NCI-H1436 treated with DMSO at 0.1 percent for 48 hours (cell line): ENCODE data around the gene MYH7B.

Experiments
- DNase-seq: peaks from one replicate; lab custom pipeline; 2025; lab: John Stamatoyannopoulos, UW

Gene MYH7B

DNA sequence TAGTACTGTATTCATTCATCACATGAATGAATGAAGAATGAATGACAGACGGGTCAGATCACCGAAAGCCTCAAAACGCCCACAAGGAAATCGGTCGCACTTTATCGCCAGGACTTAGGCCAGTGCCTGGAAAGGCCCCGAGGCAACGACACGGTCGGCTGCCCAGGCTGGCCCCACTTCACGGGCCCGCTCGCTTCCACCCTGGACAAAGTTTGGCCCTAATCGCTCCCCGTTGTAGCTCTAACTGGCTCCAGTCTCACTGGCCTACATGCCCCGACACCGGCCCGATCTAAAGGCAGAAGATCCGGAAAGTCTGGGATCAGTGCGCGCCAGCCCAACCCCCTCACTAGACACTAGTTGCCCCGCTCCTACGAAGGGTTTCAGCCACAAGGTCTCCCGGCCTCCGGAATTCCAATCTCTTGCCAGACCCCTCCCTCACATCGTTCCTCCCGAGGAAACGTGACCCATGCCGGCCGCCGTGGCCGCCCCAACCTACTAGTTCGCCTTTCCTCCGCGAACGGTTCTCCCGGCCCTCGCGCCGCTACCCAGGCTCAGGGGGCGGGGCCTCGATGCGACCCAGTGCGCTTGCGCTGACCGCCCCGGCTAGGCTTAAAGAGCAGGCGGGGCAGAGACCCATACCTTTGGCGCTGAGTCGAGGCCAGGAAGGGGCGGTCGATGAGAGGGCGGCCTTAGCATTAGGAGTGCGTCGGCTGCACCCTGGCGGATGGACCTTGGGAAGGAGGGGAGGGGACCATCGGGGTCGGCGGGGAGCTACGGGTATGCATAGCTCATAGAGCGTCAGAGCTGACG lies at the start of gene MYH7B, which contains the start of gene GSS:
MYH7B (plus strand) TSS at position 638 of the 810 bp plus-strand sequence. CDS start 22,138 bp downstream, outside the sequence.
GSS (minus strand) TSS at position 576 of the 810 bp plus-strand sequence. CDS start 3,954 bp downstream, outside the sequence.
- DNase-seq, result peak; percentile 63

DNA sequence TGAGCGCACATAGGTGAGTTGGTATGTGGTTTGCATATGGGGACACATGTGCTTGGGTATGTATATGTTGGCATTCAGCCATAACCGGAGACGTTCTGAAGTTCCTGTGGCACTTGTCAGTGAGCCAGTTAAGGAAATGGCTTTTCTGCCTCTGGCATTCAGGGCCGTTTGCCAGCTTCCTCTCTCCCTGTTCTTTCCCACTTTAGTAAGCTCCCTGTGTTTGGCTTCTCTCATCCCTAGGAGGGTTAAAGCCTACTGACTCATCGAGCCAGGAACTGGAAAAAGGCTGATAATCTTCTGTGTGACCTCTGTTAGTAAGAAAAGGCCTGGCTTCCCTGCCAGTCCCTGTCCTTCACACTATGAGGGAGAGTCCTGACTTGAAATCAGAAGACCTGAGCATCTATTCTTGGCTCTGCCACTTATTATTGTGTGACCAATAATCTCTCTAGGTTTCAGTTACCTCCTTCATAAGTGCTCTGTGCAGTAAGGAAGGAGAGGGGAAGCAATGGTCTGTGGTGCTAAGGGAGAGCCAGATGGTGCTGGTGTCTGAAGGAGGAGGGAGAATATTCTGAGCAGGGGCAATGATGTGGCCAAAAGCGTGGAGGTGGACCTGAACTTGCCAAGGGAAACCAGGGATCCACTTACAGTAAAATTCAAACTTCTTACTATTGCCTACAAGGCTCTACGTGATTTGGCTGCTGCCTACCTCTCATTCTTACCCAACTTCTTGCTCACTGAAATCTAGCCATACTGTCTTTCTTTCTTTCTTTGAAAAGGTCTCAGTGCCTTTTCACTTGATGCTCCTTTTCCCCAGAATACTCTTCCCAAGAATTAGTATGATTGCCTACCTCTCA lies 47.8 kb upstream of the MYH7B start:
- no peak for DNase-seq

DNA sequence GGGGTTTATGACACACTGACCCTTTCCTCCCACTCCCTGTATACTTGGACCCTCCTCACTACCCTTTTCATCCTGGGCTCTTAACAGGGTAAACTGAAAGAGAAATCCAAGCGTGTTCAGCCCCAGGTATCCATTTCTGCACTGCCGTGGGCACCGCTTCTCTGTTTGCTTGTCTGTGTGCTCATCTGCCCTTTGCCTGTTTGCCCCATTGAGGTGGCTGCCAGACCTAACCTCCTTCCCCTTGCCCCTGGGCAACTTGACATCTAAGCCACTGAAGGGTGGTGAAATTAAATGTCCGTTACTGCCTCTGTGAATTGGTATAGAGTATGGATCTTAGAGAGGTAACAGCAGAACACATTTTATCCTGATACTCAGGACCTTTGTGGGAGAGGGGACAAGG lies 40.5 kb upstream of the MYH7B start:
- no peak for DNase-seq

- DNase-seq, result no peak
Measured at GRCh38 chr20:34915749-34916455, 39.8 kb upstream of the MYH7B start.

DNA sequence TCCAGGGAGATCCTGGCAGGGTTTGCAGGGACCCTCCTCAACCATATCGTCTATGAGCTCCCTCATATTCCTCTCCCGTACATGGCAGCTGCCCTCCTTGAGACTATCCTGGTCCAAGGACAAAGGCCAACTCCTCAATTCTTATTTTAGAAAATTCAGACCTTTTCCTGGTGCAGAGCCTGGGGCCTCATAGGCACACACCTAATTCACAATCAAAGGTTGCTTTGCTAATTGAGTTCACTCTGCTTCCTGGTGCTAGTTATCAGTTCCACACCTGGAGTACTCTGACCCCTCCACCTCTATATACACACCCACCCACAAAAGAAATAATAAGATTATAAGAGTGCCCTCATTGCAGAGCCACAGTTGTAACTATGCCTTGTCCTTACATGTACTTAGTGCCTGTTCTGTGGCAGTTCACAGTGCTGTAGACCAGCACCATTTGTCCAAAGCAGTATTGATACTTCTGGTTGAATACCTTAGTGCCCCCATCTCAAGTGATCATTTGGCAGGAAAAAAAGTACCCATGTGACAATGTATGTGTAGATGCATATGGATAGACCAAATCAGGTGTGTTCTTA lies 38.8 kb upstream of the MYH7B start:
- DNase-seq, result no peak

DNA sequence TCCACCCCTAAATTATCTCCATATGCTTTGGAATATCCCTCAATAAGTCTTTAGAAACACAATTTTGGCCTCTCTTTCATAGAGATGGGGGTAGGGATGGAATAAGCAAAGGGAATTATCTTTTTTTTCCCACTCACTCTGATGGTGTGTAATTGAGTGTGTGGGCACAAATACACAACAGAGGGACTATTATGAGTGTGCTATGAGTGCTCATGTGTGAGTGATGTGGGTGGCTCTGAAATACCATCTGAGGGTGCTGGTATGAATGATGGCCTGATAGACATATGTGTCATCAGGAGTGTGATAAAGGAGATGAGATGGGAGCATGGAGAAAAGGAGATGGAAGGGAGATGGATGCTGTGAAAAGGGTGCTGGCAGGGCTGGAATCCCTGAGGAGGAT lies 35.6 kb upstream of the MYH7B start:
- no peak for DNase-seq

- no peak for DNase-seq
Measured at GRCh38 chr20:34921436-34921835, 34.2 kb upstream of the MYH7B start.

GRCh38 chr20:34922654-34923381 lies 32.9 kb upstream of the MYH7B start:
- DNase-seq, result no peak

DNA sequence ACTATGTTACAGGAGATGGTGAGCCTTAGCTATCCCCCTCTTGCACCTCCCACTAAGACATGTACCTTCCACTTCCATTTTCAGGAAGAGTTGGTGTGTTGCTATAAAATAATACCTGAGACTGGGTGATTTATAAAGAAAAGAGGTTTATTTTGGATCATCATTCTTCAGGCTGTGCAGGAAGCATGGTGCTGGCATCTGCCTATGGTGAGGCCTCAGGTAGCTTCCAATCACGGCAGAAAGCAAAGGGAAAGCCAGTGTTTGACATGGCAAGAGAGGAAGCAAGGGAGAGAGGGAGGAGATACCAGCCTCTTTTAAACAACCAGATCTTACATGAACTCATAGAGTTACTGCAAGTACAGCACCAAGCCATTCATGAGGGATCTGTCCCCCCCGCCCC lies 32.3 kb upstream of the MYH7B start:
- DNase-seq, result no peak

DNA sequence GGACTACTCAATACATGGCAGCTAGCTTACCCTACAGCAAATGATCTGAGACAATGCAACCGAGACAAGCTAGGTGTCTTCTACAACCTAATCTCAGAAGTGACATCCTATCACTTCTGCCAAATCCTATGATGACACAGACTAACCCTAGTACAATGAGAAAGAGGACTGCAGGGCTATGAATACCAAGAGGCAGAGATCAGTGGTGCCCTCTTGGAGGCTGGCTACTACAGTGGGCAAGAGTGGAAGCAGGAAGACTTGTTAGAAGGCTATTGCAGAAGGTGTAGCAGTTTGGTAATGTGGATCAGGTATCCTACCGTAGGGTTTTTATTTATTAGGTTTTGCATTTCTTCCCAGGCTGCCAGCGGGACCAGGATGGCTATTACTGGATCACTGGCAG lies 30.3 kb upstream of the MYH7B start:
- DNase-seq, result no peak

GRCh38 chr20:34925981-34926380 lies 29.7 kb upstream of the MYH7B start:
- DNase-seq, result no peak

DNA sequence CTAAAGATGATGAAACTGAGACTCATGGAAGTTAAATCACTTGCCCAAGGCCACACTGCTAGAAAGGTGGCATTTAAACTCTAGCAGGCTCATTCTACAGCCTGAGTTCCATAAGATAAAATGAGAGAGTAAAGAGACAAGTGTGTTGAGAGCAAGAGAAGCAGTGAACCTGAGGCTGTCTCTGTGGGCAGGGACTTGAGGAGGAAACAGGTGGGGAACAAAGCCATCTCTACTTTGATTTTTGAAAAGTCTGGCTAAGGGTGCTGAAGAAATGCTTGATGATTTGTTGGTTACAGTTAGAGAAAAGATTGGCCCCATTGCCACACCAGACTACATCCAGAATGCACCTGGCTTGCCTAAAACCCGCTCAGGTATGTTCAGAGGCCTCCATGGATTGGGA lies 29.1 kb upstream of the MYH7B start:
- DNase-seq, result no peak

- no peak for DNase-seq
Measured at GRCh38 chr20:34927736-34928135, 27.9 kb upstream of the MYH7B start.

GRCh38 chr20:34928411-34928810 lies 27.3 kb upstream of the MYH7B start:
- no peak for DNase-seq

DNA sequence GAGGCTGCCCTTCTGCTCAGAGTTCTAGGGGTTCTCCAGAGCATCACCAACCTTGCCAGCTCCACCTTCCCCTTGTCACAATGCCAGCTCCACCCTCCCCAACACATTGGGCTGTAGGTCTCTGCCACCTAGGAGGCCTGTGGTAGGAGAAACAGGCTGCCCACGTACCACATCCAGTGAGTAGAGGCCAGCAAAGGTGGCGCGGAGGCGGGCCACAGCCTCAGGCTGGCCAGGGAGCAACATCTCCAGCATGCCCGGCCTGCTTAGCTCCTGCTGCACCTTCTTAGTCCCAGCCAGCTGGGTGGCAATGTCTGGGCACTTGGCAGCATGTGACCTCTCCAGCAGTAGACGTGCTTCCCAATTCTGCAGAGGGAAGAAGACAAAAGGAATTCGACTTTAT lies 23.9 kb upstream of the MYH7B start:
- DNase-seq, result no peak

- no peak for DNase-seq
Measured at GRCh38 chr20:34938466-34939163, 17.1 kb upstream of the MYH7B start.

DNA sequence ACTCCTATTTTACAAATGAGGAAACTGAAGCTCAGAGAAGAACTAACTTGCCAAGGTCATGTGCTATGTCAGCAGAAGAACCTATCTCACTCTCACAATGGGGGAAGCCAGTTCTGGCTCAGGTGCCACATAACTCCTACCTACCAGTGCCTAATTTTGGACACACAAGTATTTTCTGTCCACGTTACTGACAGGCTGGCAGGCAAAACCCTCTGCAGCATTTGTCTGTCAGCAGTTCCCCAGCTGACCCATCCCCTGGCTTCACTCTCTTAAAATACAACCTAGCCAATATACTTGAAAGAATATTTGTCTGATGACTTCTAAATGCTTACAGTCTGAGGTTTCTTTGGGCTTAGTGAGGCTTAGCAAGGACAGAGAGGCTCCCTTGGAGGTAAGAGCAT lies 15.6 kb upstream of the MYH7B start:
- no peak for DNase-seq

- DNase-seq, result no peak
Measured at GRCh38 chr20:34941226-34941625, 14.4 kb upstream of the MYH7B start.

GRCh38 chr20:34942301-34942700 lies 13.4 kb upstream of the MYH7B start:
- DNase-seq, result no peak

- no peak for DNase-seq
Measured at GRCh38 chr20:34943808-34944567, 11.7 kb upstream of the MYH7B start.
